HepG2 (cell line): Measurements from ENCODE around the gene PAM16. TPM values are rescaled to one million over a fixed set of nuclear protein-coding genes. Genes with fewer than 3 reads are reported as not detected.

Experiments used
- ADNP ChIP-seq: sonication (generic); formaldehyde crosslinking; IDR thresholded peaks from 2 replicates; pipeline ENCODE4 v1.4.0; 2020; ENCODE audit warnings: missing genetic modification reagents
- CBX2 ChIP-seq, 2 experiments: fragments of 200-600 bp in 1 of 2; sonication (generic); formaldehyde crosslinking in 1 of 2; IDR thresholded peaks; 2 replicates each; pipeline versions ENCODE4 v1.7.0 to v1.8.1; 2018 to 2022; ENCODE audit warnings: low read depth in 2 of 2, low read length in 1 of 2, mild to moderate bottlenecking in 1 of 2, missing genetic modification reagents in 1 of 2
- CENPT ChIP-seq: sonication (generic); formaldehyde crosslinking; IDR thresholded peaks from 2 replicates; pipeline ENCODE4 v1.8.0; 2022; ENCODE audit warnings: low read depth, mild to moderate bottlenecking, moderate library complexity, missing genetic modification reagents
- DR1 ChIP-seq: sonication (generic); formaldehyde crosslinking; IDR thresholded peaks from 2 replicates; pipeline ENCODE4 v1.8.0; 2021; ENCODE audit warnings: mild to moderate bottlenecking, missing genetic modification reagents, inconsistent platforms
- GRHL1 ChIP-seq: sonication (generic); formaldehyde crosslinking; conservative IDR thresholded peaks from 2 replicates; pipeline ENCODE4 v1.8.0; 2022; ENCODE audit warnings: missing genetic modification reagents
- HDAC2 ChIP-seq: sonication (generic); formaldehyde crosslinking; IDR thresholded peaks from 2 replicates; pipeline ENCODE4 v1.4.0; 2020; ENCODE audit warnings: missing genetic modification reagents
- HIVEP1 ChIP-seq: sonication (generic); formaldehyde crosslinking; IDR thresholded peaks from 2 replicates; pipeline ENCODE4 v1.4.0; 2020; ENCODE audit warnings: mild to moderate bottlenecking, missing genetic modification reagents
- HMGA1 ChIP-seq: sonication (generic); formaldehyde crosslinking; conservative IDR thresholded peaks from 2 replicates; pipeline ENCODE4 v1.4.0; 2020; ENCODE audit warnings: missing genetic modification reagents
- MAFG ChIP-seq: sonication (generic); formaldehyde crosslinking; IDR thresholded peaks from 2 replicates; pipeline ENCODE4 v1.5.1; 2020; ENCODE audit warnings: mild to moderate bottlenecking, missing genetic modification reagents
- POLR2AphosphoS5 ChIP-seq: IDR thresholded peaks from 2 replicates; pipeline ENCODE4 v1.6.1; 2012; ENCODE audit warnings: low read depth, low read length
- RARA ChIP-seq: IDR thresholded peaks from 2 replicates; pipeline ENCODE4 v1.6.1; 2016; ENCODE audit warnings: missing genetic modification reagents, missing compliant biosample characterization
- SMYD3 ChIP-seq: sonication (generic); formaldehyde crosslinking; IDR thresholded peaks from 2 replicates; pipeline ENCODE4 v1.8.1; 2023; ENCODE audit warnings: mild to moderate bottlenecking, missing genetic modification reagents
- TCF7L2 ChIP-seq: IDR thresholded peaks from 2 replicates; pipeline ENCODE4 v1.6.1; 2011; ENCODE audit warnings: mild to moderate bottlenecking, low read depth, low read length, moderate library complexity
- TEAD2 ChIP-seq: sonication (generic); formaldehyde crosslinking; IDR thresholded peaks from 2 replicates; pipeline ENCODE4 v1.9.0; 2021; ENCODE audit warnings: missing genetic modification reagents
- THAP11 ChIP-seq: IDR thresholded peaks from 2 replicates; pipeline ENCODE4 v1.6.1; 2016; ENCODE audit warnings: missing biosample characterization, missing genetic modification reagents
- ZKSCAN8 ChIP-seq: IDR thresholded peaks from 2 replicates; pipeline ENCODE4 v1.6.1; 2016; ENCODE audit warnings: borderline replicate concordance, missing genetic modification reagents, missing compliant biosample characterization
- ZMYM2 ChIP-seq: sonication (generic); formaldehyde crosslinking; IDR thresholded peaks from 2 replicates; pipeline ENCODE4 v1.8.0; 2022; ENCODE audit warnings: mild to moderate bottlenecking, missing genetic modification reagents
- ZNF20 ChIP-seq: sonication (generic); formaldehyde crosslinking; IDR thresholded peaks from 2 replicates; pipeline ENCODE4 v1.4.0; 2020; ENCODE audit warnings: mild to moderate bottlenecking, moderate library complexity, missing genetic modification reagents
- ZNF253 ChIP-seq: sonication (generic); formaldehyde crosslinking; IDR thresholded peaks from 2 replicates; pipeline ENCODE4 v1.8.0; 2022; ENCODE audit warnings: mild to moderate bottlenecking, missing genetic modification reagents, borderline replicate concordance
- ZNF292 ChIP-seq: sonication (generic); formaldehyde crosslinking; IDR thresholded peaks from 2 replicates; pipeline ENCODE4 v1.8.1; 2022; ENCODE audit warnings: mild to moderate bottlenecking, low read depth, missing genetic modification reagents, borderline replicate concordance
- ZNF577 ChIP-seq: sonication (generic); formaldehyde crosslinking; IDR thresholded peaks from 2 replicates; pipeline ENCODE4 v1.4.0; 2020; ENCODE audit warnings: mild to moderate bottlenecking, low read depth, missing genetic modification reagents, borderline replicate concordance
- polyA plus RNA-seq, 8 experiments: library from polyadenylated mRNA; depleted of rRNA in 3 of 8; stranded (reverse) in 7 of 8; unstranded in 1 of 8; fragments of >200 nt; fragmentation: Illumina TruSeq in 4 of 8; extraction: Trizol in 4 of 8; gene quantifications; 2 replicates each; pipeline versions ENCODE4 v1.2.1 to v1.2.3, GENCODE V29; 2011 to 2016; ENCODE audit warnings: low read depth in 4 of 8, missing spikeins in 1 of 8, mixed read lengths in 1 of 8; ENCODE audit not compliant: insufficient read depth in 1 of 8
- total RNA-seq, 5 experiments: library from RNA; depleted of rRNA; stranded (reverse); fragments of >200 nt; fragmentation: Illumina TruSeq; extraction: Trizol; gene quantifications; 2 replicates each; pipeline ENCODE4 v1.2.3, GENCODE V29; 2016; ENCODE audit warnings: low read depth in 1 of 5
- TF ChIP-seq, protein P1 (sequence below): IDR thresholded peaks from 2 replicates; pipeline ENCODE4 v1.6.1; 2016; ENCODE audit warnings: mild to moderate bottlenecking
- TF ChIP-seq, protein P2 (sequence below): sonication (generic); formaldehyde crosslinking; IDR thresholded peaks from 2 replicates; pipeline ENCODE4 v1.5.0; 2020; ENCODE audit warnings: missing genetic modification reagents, mild to moderate bottlenecking, borderline replicate concordance
- TF ChIP-seq, protein P3 (sequence below): sonication (generic); formaldehyde crosslinking; IDR thresholded peaks from 2 replicates; pipeline ENCODE4 v1.4.0; 2020; ENCODE audit warnings: mild to moderate bottlenecking, low read depth, missing genetic modification reagents

Gene PAM16
- total and polyA plus RNA-seq, 2 of the 13 experiments (the other 11 are each of a cell fraction or from before 2014, with no cell fraction given), result 51.5 to 51.8 TPM

DNA sequence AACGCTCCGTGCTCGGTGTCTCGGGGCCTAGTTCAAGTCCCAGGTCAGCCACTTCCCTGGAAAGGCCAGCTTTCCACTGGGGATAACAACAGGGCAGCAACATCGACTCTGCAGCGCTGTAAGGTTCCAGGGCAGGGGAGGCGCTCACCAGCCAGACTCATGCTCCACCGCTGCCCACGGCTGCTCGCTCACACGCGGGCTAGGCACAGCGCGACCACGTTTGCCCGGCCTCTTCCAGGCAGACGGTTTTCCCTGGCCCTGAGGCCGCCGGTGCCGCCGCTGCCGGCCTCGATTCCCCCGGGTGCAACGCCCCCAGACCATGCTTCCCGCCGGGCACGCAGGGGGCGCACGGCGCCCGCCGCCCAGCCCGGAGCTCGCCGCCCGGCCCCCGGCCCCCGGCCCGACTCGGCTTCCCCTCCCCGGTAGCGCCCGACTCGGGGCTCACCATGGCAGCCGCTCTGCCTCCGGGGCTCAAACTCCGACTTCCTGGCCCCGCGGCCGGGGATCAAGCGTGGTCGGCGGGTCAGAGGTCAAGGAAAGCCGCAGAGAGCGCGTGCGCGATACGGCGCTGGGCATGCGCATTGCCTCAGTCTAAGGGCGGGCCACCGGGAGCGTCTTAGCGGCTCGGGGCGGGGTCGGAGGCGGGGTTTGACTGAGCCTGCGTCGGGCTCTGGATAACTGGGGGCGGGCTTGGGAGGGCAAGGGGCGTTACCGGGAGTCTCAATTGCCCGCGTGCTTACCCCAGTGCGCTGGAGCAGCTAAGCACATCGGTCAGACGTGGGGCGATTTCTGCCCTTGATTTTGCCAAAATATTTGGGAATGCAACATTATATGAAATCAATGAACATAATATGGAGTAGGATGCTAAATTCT, at the start of gene PAM16 (continued):
- TF ChIP-seq, protein P1, sequence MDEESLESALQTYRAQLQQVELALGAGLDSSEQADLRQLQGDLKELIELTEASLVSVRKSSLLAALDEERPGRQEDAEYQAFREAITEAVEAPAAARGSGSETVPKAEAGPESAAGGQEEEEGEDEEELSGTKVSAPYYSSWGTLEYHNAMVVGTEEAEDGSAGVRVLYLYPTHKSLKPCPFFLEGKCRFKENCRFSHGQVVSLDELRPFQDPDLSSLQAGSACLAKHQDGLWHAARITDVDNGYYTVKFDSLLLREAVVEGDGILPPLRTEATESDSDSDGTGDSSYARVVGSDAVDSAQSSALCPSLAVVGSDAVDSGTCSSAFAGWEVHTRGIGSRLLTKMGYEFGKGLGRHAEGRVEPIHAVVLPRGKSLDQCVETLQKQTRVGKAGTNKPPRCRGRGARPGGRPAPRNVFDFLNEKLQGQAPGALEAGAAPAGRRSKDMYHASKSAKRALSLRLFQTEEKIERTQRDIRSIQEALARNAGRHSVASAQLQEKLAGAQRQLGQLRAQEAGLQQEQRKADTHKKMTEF, result peak; percentile 26; the same call in 1 of the 2 replicates
- TF ChIP-seq HIVEP1, result 0 out of 2 replicates have a peak, but pooled peaks have one; percentile 3
- TF ChIP-seq, protein P2, sequence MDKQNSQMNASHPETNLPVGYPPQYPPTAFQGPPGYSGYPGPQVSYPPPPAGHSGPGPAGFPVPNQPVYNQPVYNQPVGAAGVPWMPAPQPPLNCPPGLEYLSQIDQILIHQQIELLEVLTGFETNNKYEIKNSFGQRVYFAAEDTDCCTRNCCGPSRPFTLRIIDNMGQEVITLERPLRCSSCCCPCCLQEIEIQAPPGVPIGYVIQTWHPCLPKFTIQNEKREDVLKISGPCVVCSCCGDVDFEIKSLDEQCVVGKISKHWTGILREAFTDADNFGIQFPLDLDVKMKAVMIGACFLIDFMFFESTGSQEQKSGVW (CRISPR knock-in tag), result no peak
- TF ChIP-seq RARA (CRISPR knock-in tag), result peak; percentile 35; the same call in 1 of the 2 replicates
- peak; percentile 33; the same call in 1 of the 2 replicates for TF ChIP-seq DR1 (CRISPR knock-in tag)
- TF ChIP-seq THAP11 (CRISPR knock-in tag), result peak; percentile 79
- 0 out of 2 replicates have a peak, but pooled peaks have one; percentile 72 for TF ChIP-seq ZNF253 (CRISPR knock-in tag)
- TF ChIP-seq ZKSCAN8 (CRISPR knock-in tag), result no peak
- peak; percentile 26; the same call in 1 of the 2 replicates for TF ChIP-seq HDAC2 (CRISPR knock-in tag)
- no peak for TF ChIP-seq ZNF577 (CRISPR knock-in tag)
- TF ChIP-seq, protein P3, sequence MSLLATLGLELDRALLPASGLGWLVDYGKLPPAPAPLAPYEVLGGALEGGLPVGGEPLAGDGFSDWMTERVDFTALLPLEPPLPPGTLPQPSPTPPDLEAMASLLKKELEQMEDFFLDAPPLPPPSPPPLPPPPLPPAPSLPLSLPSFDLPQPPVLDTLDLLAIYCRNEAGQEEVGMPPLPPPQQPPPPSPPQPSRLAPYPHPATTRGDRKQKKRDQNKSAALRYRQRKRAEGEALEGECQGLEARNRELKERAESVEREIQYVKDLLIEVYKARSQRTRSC (CRISPR knock-in tag), result no peak
- TF ChIP-seq GRHL1 (CRISPR knock-in tag), result no peak
- TF ChIP-seq TCF7L2, result no peak
- peak; percentile 13; the same call in 1 of the 2 replicates for TF ChIP-seq ZMYM2 (CRISPR knock-in tag)
- TF ChIP-seq CBX2 (IDR thresholded peaks at IDR 0.05; ENCODE audit: low read depth, low read length), result no peak
- TF ChIP-seq CBX2 (CRISPR knock-in tag; IDR thresholded peaks at IDR 0.05; ENCODE audit: low read depth), result no peak
- TF ChIP-seq SMYD3, result no peak
- no peak for TF ChIP-seq ZNF292 (CRISPR knock-in tag)
- 0 out of 2 replicates have a peak, but pooled peaks have one; percentile 42 for TF ChIP-seq CENPT
- peak; percentile 88 for TF ChIP-seq POLR2AphosphoS5
- no peak for TF ChIP-seq MAFG (CRISPR knock-in tag)
- TF ChIP-seq ADNP (CRISPR knock-in tag), result 0 out of 2 replicates have a peak, but pooled peaks have one; percentile 10
- no peak for TF ChIP-seq TEAD2
- TF ChIP-seq HMGA1 (CRISPR knock-in tag), result no peak
- no peak for TF ChIP-seq ZNF20 (CRISPR knock-in tag)
